Hematopoietic multipotent progenitor cell treated with erythropoietin and hydrocortisone succinate and interleukin-3 and kit ligand, for 6 days (in vitro differentiated cells): Measurements from ENCODE around the gene NTMT1.
"Not testable (repeated sequence)": the region's sequence is repeated elsewhere in the genome, so short reads cannot be mapped to it uniquely, and the experiment has no call there.

ENCODE experiments used
- DNase-seq: peaks from one replicate; pipeline ENCODE4 v3.0.0-alpha.2; 2015

NTMT1 gene

GRCh38 chr9:129655696-129656095 is 29.7 kb downstream of the NTMT1 start:
- DNase-seq, result no peak

GRCh38 chr9:129656795-129657390 is 30.9 kb downstream of the NTMT1 start:
- DNase-seq, result no peak

- DNase-seq, result no peak
These were observed 35.1 kb downstream of the NTMT1 start for GRCh38 chr9:129661029-129661428.

- DNase-seq, result not testable (repeated sequence)
These were observed 36.3 kb downstream of the NTMT1 start for GRCh38 chr9:129662239-129662638.

GRCh38 chr9:129664746-129665388 is 38.9 kb downstream of the NTMT1 start:
- no peak for DNase-seq

- peak; percentile 49 for DNase-seq
These were observed 39.4 kb downstream of the NTMT1 start, which contains the start of gene PRRX2 for GRCh38 chr9:129665389-129665775. TSS of gene PRRX2 (plus strand) at chr9:129665647. CDS start at chr9:129665868, 221 bp downstream.

GRCh38 chr9:129665814-129666520 is 40.0 kb downstream of the NTMT1 start:
- DNase-seq, result no peak

- no peak for DNase-seq
These were observed 40.6 kb downstream of the NTMT1 start for GRCh38 chr9:129666575-129666974.

- no peak for DNase-seq
These were observed 41.4 kb downstream of the NTMT1 start for GRCh38 chr9:129667378-129667777.

GRCh38 chr9:129667850-129668249 is 41.9 kb downstream of the NTMT1 start:
- no peak for DNase-seq

GRCh38 chr9:129669141-129669718 is 43.3 kb downstream of the NTMT1 start:
- no peak for DNase-seq

- no peak for DNase-seq
These were observed 44.0 kb downstream of the NTMT1 start for GRCh38 chr9:129669946-129670345.

GRCh38 chr9:129671065-129671464 is 45.1 kb downstream of the NTMT1 start:
- DNase-seq, result no peak

GRCh38 chr9:129671519-129671918 is 45.6 kb downstream of the NTMT1 start:
- no peak for DNase-seq

GRCh38 chr9:129672702-129673101 is 46.7 kb downstream of the NTMT1 start:
- DNase-seq, result no peak

- DNase-seq, result no peak
These were observed 47.6 kb downstream of the NTMT1 start for GRCh38 chr9:129673602-129674001.

GRCh38 chr9:129674229-129674628 is 48.3 kb downstream of the NTMT1 start:
- DNase-seq, result no peak

GRCh38 chr9:129675620-129676019 is 49.7 kb downstream of the NTMT1 start:
- no peak for DNase-seq

GRCh38 chr9:129676287-129676686 is 50.3 kb downstream of the NTMT1 start:
- no peak for DNase-seq

- no peak for DNase-seq
These were observed 51.0 kb downstream of the NTMT1 start for GRCh38 chr9:129676975-129677374.

- no peak for DNase-seq
These were observed 51.5 kb downstream of the NTMT1 start for GRCh38 chr9:129677456-129677855.

GRCh38 chr9:129678844-129679243 is 52.9 kb downstream of the NTMT1 start:
- DNase-seq, result no peak

GRCh38 chr9:129679537-129679936 is 53.6 kb downstream of the NTMT1 start:
- no peak for DNase-seq

- DNase-seq, result no peak
These were observed 56.0 kb downstream of the NTMT1 start for GRCh38 chr9:129681924-129682323.
